Eye (tissue), 1 donor: ENCODE measurements around the gene TRIM34.
A peak's percentile ranks its signal among the peaks of the same experiment; 100 is the strongest.
"Not testable (repeated sequence)": the region's sequence is repeated elsewhere in the genome, so short reads cannot be mapped to it uniquely, and the experiment has no call there.

ENCODE experiments used
- DNase-seq: peaks from one replicate; pipeline ENCODE4 v3.0.0-alpha.2; 2015

Gene TRIM34

DNA sequence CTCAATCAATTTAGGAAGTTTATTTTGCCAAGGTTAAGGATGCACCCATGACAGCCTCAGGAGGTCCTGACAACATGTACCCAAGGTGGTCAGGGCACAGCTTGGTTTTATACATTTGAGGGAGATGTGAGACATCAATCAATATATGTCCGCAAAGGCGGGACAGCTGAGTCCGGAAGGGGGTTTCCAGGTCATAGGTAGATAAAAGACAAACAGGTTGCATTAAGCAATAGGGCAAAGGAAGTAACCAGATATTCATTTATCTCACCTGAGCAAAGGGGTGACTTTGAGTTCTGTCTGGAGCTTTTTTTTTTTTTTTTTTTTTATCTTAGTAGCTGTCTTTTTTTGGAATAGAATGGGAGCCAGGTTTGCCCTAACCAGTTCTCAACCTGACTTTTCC, 2.0 kb upstream of the TRIM34 start:
- no peak for DNase-seq

DNA sequence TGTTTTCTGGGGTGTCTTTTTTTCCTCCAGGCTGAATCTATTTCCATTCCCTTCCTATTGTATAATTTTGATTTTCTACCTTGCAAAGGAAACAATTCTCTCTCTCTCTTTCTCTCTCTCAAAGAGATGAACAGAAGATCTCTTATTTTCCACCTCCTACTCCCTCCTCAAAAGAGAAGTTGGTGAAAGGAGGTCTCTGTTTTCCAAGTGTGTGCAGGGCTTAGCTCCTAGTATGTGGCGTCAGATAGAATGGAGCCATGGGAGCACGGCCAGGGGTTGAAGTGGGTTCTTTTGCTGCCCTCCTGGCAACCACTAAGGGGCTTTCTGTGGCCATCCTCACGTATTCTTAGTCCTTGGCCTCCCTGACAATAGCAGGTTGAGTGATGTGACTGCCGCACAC, 480 bp downstream of the TRIM34 start:
- DNase-seq = no peak

DNA sequence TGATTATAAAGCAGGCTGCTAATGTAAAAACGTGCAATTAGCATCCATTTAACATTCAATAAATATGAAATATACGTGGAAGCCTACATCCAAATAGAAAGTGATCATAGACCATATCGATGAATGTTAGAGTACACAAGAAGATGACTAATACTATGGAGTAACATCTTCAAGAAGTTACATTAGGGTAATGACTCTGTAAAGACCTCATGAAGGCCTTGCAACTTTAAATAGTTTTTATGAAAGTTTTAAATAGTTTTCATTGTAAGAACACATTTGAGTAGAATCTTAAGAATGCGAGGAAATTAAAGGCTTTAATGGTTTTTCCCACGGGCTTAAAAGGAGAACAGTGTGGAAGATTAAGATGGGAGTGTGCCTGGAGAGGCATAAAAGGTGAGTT, 1.4 kb downstream of the TRIM34 start:
- no peak for DNase-seq

DNA sequence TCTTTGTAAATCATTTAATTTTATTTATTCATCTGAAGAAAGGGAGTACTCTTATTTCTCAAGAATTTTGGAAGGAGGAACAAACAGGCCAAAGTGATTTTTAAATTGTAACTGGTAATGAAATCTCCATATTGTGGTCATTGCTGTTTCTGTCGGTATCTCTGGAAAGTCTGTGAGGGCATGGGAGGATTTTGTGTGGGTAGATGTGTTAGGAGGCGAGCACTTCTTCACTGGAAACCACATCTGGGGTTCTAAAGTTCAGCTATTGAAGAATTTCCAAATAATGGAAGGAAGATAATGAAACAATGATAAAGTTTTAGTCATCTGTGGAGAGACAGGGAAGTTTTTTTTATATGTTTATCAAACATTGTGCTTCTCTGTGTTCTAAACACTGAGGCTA, 6.6 kb downstream of the TRIM34 start:
- DNase-seq = no peak

DNA sequence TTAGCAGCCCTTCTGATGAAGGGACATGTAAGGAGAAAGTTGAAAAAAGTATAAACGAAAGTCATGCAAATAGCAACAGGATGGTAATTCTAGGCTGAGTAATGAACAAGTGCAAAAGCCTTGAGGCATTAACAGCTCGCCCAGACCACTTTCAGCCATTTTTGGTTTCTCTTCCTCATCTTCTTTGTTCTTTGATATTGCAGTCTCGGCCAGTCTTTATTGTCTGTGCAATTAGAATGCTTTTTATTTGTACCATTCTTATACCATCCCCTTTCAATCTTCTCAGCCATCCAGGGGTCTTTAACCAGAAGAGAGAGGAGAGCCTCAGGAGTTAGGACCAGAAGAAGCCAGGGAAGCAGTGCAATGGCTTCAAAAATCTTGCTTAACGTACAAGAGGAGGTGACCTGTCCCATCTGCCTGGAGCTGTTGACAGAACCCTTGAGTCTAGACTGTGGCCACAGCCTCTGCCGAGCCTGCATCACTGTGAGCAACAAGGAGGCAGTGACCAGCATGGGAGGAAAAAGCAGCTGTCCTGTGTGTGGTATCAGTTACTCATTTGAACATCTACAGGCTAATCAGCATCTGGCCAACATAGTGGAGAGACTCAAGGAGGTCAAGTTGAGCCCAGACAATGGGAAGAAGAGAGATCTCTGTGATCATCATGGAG, 7.3 kb downstream of the TRIM34 start:
- DNase-seq = no peak

DNA sequence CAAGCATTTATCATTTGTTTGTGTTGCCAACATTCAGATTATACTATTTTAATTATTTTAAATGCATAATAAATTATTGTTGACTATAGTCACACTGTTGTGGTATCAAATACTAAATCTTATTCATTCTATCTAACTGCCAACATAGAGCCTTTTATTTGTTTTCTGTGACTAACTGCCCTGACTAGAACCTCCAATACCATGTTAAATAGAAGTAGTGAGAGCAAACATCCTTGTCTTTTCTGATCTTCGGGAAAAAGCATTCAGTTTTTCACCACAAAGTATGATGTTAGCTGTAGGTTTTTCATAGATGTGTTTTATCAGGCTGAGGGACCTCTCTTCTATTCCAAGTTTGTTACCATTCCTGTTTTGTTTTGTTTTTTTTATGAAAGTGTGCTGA, 15.2 kb downstream of the TRIM34 start:
- DNase-seq = no peak

DNA sequence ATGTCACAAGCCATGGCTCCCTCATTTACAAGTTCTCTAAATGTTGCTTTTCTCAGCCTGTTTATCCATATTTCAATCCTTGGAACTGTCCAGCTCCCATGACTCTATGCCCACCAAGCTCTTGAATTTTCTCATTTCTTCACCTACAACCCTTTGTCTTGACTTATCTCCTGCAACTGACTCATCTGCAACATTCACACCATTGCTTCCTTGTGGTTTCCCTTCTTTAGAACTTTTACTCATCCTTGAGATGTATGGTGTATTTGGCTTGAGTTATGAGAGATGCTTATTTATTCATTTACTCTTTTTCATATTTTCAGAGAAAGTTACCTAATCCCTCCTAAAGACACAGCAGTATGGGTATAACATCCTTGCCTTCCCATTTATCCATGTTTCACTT, 18.8 kb downstream of the TRIM34 start:
- no peak for DNase-seq

DNA sequence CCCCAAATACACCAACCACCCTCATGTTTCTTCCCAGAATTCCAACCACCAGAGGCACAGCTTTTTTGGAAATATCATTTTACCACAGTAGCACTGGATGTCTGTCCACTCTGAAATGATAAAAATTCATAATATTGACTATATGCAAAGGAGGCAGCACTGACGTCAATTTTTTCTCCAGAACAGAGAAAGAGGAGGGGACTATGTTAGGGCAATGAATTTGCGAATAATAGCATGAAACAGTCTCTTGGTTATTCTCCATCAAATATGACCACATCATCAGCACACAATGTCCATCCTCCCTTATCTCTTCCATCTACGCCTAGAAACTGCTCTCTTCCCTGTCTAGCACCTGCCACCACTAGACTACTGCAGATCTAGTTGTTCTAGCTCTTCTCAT, 21.3 kb downstream of the TRIM34 start:
- no peak for DNase-seq

DNA sequence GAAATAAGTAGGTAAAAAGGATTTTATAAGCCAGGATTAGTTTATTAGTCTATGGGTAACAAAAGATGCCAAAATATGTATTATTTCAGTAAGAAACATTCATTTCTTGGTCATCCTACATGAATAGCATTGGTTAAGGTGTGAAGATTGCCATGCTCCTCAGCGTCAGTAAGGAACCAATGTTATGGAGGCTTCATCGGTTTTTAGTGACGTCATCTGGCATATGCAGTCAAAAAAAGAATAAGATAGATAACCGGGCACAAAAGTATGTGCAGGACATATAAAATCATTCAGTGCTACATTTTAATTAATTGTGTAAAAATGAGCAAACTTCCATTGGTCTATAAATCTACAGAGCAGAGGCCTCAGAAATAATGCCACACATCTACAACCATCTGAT, 30.7 kb downstream of the TRIM34 start:
- no peak for DNase-seq

DNA sequence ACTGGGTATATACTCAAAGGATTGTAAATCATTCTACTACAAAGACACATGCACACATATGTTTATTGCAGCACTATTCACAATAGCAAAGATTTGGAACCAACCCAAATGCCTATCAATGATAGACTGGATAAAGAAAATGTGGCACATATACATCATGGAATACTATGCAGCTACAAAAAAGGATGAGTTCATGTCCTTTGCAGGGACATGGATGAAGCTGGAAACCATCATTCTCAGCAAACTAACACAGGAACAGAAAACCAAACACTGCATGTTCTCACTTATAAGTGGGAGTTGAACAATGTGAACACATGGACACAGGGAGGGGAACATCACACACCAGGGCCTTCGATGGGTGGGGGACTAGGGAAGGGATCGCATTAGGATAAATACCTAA, 32.2 kb downstream of the TRIM34 start:
- DNase-seq = not testable (repeated sequence)

DNA sequence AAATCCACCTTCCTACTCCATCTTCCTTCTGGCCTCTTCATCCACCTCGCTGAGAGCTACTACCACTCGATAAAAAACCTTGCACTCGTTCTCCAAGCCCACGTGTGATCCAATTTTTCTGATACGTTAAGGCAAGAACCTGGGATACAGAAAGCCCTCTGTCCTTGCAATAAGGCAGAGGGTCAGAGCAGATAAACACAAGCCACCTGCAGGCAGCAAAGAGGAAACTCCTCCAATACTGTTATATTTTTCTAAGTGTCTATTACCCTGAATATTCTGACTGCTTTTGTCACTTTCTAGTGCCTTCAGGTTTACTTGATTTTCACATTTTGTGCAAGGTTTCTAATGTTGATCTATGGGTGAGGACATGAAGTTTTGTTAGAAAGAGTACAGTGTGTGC, 33.5 kb downstream of the TRIM34 start:
- no peak for DNase-seq

DNA sequence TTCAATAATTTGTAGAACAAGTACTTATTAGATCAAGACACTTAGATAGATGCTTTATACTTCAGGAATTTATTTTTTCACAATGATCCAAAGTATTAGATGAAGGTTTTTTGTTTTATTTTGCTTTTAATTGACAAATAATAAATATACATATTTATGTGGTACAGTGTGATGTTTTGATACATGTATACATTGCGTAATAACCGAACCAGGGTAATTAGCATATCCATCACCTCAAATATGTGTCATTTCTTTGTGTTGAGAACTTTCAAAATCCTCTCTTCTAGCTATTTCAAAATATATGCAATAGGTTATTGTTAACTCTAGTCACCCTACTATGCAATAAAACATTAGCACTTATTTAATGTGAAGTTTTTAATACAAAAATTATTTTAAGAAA, 38.7 kb downstream of the TRIM34 start:
- no peak for DNase-seq

DNA sequence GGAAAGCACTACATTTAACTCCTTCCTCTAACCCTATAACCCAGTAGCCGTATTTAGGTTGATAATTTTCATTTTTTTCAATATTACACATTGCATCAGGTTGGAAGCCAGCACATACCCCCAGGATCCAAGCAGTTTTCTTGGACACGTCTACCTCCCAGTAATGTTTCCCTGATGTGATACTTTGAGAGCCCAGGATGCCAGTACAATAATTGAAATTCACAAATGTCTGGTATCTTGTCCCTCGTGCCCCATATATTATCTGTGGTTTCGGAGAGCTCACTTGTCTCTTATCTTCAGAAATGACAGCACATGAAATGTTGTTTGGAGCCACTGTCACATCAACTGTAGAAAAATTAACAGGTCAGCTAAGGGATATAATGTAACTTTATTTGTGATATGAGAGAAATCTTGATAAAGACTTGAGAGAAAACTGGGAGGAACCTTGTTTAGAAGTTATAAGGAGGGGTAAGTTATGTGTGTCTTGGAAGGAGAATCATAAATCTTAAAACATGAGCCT, 40.3 kb downstream of the TRIM34 start:
- no peak for DNase-seq

DNA sequence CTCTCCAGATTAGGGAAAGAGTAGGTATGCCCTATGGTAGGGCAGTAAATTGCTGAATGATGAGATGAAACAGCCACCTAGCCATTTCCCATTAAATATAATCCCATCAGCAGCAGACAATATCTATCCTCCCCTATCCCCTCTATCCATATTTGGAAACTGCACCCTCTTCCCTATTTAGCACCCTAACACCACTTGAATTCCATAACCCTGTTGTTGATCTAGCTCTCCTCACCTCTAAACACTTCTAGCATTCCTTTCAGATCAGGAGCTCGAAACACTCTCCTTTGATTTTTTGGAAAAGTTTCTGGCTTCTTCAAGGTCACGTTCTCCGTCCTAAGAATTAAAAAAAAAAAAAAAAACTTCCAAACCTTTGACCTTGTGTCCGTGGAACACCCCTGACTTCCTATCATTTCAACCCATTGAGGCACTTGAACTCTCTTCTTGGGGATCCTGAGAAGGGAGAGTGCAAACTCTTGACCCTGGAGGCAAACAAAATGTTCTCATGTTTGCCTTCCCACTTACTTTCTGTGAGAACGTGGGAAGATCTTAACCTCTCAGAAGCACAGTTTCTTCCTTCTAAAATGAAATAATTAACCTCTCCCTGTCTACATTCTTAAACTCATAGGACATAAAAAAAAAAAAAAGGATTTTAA, 41.1 kb downstream of the TRIM34 start:
- DNase-seq = no peak

DNA sequence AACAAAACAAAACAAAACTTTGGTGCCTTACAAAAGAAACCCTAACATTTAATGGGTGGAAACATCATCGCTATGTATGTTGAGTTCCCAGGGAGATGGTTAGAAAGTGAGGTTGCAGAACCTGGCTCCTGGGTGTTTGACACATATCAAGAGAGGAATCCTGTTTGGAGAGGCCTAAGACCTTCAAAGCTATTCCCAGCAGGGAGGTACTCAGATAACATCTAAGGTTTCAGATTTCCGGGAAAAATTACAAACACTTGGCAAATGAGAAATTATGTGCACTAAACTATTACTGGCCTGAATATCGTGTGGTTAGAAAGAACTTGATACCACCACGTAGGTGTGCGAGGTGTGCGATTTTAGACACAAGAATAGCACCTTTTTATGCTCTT, 41.6 kb downstream of the TRIM34 start:
- no peak for DNase-seq

DNA sequence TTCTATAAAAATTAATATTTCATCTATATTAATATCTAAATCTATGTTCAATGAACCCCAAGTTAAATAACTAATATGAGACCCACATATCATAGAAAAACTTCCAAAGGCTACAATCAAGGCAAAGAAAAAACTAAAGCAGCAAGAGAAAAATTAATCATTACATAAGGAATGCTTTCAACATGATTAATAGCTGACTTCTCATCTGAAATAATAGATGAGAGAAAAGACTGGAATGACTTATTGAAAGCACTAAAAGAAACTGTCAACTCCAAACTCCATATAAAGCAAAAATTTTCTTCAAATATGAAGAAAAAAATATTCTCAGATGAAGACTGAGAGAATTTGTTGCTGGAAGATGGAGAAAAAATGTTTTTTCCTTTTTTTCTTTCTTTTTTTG, 47.0 kb downstream of the TRIM34 start:
- no peak for DNase-seq

DNA sequence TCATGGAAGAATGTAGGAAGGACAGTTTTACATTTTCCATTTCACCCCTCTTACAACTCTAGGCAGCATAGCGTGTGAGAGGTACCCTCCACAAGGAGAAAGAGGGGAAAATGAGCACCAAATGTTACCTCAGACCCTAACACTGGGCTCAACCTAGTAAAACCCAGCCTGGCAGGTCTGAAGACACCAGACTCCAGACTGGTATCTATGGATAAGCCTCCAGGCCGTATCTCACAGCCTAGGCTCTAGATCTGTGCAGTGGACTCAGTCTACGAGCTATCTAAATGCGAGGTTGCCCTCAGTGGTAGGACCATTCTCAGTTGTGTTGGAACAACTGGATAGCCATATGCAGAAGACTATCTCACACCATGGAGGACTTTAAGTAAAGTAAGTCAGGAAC, 49.6 kb downstream of the TRIM34 start:
- no peak for DNase-seq

DNA sequence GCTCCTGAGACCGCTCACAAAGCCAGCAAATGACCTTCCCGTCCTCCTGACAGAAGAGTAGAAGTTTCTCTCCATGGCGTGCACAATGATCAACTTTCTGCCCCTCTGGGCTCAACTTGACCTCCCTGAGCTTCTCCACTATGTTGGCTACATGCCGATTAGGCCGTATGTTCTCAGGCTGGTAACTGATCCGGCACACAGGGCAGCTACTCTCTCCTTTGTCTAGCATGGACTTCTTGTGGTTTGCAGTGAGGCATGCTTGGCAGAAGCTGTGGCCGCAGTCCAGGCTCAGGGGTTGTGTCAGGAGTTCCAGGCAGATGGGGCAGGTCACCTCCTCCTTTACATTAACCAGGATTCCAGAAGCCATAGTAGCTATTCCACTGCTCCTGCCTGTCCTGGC, 55.0 kb downstream of the TRIM34 start:
- no peak for DNase-seq

DNA sequence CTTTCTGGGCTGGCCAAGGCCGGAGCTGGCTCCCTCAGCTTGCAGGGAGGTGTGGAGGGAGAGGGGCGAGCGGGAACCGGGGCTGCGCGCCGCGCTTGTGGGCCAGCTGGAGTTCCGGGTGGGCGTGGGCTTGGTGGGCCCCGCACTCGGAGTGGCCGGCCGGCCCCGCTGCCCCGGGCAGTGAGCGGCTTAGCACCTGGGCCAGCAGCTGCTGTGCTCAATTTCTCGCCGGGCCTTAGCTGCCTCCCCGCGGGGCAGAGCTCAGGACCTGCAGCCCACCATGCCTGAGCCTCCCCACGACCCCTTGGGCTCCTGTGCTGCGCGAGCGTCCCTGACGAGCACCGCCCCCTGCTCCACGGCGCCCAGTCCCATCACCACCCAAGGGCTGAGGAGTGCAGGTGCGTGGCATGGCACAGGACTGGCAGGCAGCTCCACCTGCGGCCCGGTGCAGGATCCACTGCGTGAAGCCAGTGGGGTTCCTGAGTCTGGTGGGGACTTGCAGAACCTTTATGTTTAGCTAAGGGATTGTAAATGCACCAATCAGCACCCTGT, 58.2 kb downstream of the TRIM34 start:
- DNase-seq = not testable (repeated sequence)

DNA sequence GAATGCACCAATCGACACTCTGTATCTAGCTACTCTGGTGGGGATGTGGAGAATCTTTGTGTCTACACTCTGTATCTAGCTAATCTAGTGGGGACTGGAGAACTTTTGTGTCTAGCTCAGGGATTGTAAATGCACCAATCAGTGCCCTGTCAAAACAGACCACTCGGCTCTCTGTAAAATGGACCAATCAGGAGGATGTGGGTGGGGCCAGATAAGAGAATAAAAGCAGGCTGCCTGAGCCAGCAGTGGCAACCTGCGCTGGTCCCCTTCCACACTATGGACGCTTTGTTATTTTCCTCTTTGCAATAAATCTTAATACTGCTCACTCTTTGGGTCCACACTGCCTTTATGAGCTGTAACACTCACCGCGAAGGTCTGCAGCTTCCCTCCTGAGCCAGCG, 58.8 kb downstream of the TRIM34 start:
- not testable (repeated sequence) for DNase-seq

DNA sequence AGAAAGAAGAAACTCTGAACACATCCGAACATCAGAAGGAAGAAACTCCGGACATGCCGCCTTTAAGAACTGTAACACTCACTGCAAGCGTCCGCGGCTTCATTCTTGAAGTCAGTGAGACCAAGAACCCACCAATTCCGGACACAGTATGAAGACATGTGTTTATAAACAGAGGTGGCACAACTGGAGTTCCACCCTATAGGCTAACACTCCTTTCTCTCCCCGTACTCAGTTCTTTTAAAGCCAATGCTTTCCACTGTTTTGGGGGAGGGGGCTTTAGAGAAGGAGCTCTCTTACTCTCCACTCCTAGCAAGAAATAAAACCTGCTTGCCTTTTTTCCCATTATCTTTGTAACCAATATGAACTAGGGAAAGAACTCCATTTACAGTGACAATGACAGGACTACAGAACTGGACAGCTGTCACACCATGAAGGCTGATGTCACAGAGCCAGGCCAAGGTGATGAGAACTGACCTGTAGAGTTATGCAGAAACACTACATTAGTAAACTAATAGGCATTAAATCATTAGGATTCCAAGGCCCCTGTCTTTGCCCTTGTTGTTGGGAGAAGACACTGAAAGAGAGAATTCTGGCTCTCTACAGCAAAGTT, 59.3 kb downstream of the TRIM34 start:
- DNase-seq = no peak

DNA sequence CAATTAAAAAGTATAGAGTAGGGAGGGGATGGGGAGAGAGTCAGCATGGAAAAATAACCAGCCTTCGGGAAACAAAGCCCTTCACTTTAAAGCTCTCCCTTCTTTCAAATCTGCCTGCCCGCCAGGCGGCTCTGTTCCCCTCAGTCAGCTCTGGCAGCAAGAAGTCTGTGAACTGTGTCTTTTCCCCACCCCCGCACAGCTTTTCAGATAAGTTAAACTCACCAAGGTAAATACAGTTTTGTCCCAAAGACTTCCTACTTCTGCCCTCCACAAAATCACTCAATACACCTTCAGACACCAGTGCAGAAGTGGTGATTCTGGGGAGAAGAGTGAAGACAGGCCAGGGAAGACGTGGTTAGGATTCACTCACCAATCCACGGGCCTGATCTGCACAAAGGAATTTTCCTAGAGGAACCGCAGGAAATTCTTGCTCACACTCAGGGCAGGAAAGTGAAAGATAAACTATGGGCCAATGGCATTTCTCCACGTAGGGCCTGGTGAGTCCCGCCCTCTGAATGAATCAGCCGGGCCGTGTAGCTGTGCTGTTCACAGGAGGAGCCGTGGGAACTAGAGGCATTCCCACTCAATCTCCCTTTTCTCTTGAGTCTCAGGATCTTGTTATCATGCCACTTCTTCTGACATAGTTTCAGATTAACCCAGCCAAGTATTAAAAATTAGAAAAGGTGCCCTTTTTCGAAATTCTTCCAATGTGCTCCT, 60.0 kb downstream of the TRIM34 start, which contains the start of gene TRIM5:
Gene TRIM5, minus strand, starts transcription at position 429 of the 717 bp plus-strand sequence. CDS start 4,897 bp downstream, outside the sequence.
- DNase-seq = peak; percentile 95

DNA sequence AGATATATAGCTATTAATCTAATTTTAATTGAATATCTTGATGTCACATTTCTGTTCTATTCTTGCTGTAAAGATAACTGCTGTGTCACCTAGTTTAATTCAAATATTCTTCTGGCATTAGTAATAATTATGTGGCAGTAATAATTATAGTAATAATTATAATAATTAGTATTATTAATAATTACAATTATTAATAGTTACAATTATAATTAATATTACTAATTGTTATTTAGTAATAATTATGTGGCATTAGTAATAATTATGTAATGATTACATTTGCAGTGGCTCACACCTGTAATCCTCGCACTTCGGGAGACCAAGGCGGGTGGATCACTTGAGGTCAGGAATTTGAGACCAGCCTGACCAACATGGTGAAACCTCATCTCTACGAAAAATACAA, 61.6 kb downstream of the TRIM34 start:
- DNase-seq = no peak
